HUES6 (cell line): Measurements from ENCODE around the gene KRTAP23-1.

Experiments used
- H3K27ac ChIP-seq: 2 replicates; pipeline ENCODE4 v1.7.0; 2013; ENCODE audit warnings: low read depth, mild to moderate bottlenecking, low read length, inconsistent platforms
- H3K27me3 ChIP-seq: 2 replicates; pipeline ENCODE4 v1.6.1; 2013; ENCODE audit warnings: low read length; ENCODE audit not compliant: control insufficient read depth, insufficient read depth
- H3K36me3 ChIP-seq: 2 replicates; pipeline ENCODE4 v1.6.1; 2013; ENCODE audit warnings: low read length; ENCODE audit not compliant: control insufficient read depth, insufficient read depth
- H3K4me1 ChIP-seq: 2 replicates; pipeline ENCODE4 v1.6.1; 2013; ENCODE audit warnings: low read length; ENCODE audit not compliant: control insufficient read depth, insufficient read depth
- H3K4me3 ChIP-seq: 2 replicates; pipeline ENCODE4 v1.5.1; 2013; ENCODE audit warnings: low read depth, low read length
- H3K9ac ChIP-seq: one replicate; pipeline ENCODE4 v1.6.1; 2013; ENCODE audit warnings: mild to moderate bottlenecking, low read length
- H3K9me3 ChIP-seq: 2 replicates; pipeline ENCODE4 v1.6.1; 2013; ENCODE audit warnings: low read depth, low read length; ENCODE audit not compliant: control insufficient read depth, insufficient read depth

KRTAP23-1 gene, protein sequence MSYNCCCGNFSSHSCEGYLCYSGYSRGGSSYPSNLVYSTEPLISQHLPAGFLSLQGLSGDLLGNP

DNA sequence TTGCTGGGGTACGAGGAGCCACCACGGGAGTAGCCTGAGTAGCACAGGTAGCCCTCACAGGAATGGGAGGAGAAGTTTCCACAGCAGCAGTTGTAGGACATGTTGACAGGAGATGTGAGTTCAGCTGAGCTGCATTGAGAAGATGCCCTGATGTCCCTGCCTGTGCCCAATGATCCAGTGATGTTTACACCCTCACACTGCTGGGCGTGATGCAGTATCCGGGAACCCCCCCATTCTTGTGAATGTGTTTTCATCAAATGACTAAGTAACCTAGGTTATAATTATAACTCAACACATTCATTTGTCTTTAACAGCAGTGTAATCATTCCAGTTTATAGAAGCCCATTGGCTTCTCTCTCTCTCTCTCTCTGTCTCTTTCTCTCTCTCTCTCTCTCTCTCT is at the start of gene KRTAP23-1:
TSS of gene KRTAP23-1 (minus strand) at position 101 of the 400 bp plus-strand sequence. CDS start at position 101, 0 bp downstream.
- H3K9me3 ChIP-seq = no peaks in the 10 kb centered on the region
- peaks cover 8% of the 10 kb centered on the region for H3K4me1 ChIP-seq
- no peaks in the 10 kb centered on the region for H3K36me3 ChIP-seq
- no peaks in the 10 kb centered on the region for H3K27me3 ChIP-seq
- H3K9ac ChIP-seq = no peak within 1 kb of the TSS
- H3K4me3 ChIP-seq = no peak within 1 kb of the TSS
- H3K27ac ChIP-seq = no peak within 1 kb of the TSS

DNA sequence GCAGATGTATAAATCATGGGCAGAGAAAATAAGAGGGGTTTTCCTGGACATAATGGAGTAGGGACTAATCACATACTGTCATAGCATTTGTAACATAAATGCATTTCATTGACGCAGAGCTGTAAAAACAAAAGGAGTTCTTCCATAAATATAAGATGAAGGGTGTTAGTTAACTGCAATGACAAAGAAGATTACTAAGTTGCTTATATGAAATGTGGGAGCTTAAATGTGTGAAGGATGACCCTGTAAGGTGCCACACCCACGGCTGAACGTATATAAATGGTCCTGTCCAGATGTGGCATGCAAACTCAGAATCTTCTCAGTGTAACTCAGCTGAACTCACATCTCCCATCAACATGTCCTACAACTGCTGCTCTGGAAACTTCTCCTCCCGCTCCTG is 47.3 kb upstream of the KRTAP23-1 start, which contains the start of gene KRTAP13-1:
TSS of gene KRTAP13-1 (plus strand) at position 301 of the 400 bp plus-strand sequence. CDS start at position 357, 56 bp downstream.
- Histone ChIP-seq H3K4me1 (no peaks in the 10 kb centered on the region), H3K27ac (no peak within 1 kb of the TSS), H3K27me3 (no peaks in the 10 kb centered on the region), H3K4me3 (no peak within 1 kb of the TSS), H3K9me3 (no peaks in the 10 kb centered on the region), H3K36me3 (no peaks in the 10 kb centered on the region), H3K9ac (no peak within 1 kb of the TSS)

GRCh38 chr21:30391492-30392025 is 43.2 kb upstream of the KRTAP23-1 start:
- H3K27me3 ChIP-seq = no peaks in the 10 kb centered on the region
- H3K27ac ChIP-seq = no peak overlapping the region
- no peak overlapping the region for H3K9ac ChIP-seq
- no peaks in the 10 kb centered on the region for H3K4me1 ChIP-seq
- H3K4me3 ChIP-seq = no peak overlapping the region
- H3K36me3 ChIP-seq = no peaks in the 10 kb centered on the region
- H3K9me3 ChIP-seq = peaks cover 4% of the 10 kb centered on the region; the same call in 1 of the 2 replicates

DNA sequence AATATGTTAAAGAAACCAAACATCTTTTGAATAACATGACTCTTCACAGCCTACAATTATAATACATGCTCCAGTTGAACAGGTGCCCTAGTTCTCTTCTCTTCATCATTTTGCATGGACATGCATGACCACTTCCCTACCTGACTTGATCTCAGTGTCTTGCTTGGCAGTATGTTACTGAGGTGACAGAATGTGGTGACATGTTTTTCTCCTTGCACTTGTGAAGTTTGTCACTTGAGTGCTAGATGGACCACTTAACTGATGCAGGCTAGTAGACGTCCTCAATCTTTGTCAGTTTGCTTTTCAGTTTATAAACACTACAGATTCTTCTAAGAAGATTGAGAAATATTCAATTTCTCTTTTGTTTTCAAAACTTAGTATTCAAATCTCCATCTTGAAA is 33.8 kb upstream of the KRTAP23-1 start:
- no peaks in the 10 kb centered on the region for H3K4me1 ChIP-seq
- H3K9me3 ChIP-seq = 0 out of 2 replicates have a peak, but pooled peaks cover 8% of the 10 kb centered on the region
- no peak overlapping the region for H3K4me3 ChIP-seq
- H3K27me3 ChIP-seq = no peaks in the 10 kb centered on the region
- H3K36me3 ChIP-seq = no peaks in the 10 kb centered on the region
- no peak overlapping the region for H3K9ac ChIP-seq
- H3K27ac ChIP-seq = no peak overlapping the region

DNA sequence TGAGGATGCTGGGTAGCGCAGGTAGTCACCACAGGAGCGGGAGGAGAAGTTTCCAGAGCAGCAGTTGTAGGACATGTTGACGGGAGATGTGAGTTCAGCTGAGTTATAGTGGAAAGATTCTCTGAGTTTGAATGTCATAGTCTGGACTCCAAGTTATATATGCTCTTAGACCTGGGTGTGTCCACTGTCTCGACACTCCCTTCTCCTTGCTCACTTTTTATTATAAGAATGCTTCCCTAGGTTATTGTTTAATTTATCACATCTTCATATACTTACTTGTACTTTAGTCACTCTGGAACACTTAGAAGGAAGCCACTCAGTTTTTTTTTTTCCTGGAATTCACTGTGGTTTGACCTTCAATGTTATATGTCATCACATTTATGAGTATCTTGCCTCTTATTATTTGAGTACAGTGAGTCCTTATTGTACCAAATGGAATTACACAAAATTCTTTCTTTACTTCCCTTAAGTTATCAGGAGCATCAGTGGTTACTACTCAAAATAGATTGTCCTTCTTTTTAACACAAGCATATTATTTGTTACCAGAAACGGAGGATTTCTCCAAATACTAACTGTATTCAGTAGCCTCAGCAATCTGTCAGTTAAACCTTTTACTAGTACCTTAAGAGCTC is 23.8 kb upstream of the KRTAP23-1 start, which contains the start of gene KRTAP13-2:
TSS of gene KRTAP13-2 (minus strand) at position 133 of the 632 bp plus-strand sequence. CDS start at position 75, 58 bp downstream.
- H3K27me3 ChIP-seq = no peaks in the 10 kb centered on the region
- no peak within 1 kb of the TSS for H3K4me3 ChIP-seq
- H3K9ac ChIP-seq = no peak within 1 kb of the TSS
- no peaks in the 10 kb centered on the region for H3K4me1 ChIP-seq
- no peaks in the 10 kb centered on the region for H3K9me3 ChIP-seq
- no peak within 1 kb of the TSS for H3K27ac ChIP-seq
- H3K36me3 ChIP-seq = no peaks in the 10 kb centered on the region

DNA sequence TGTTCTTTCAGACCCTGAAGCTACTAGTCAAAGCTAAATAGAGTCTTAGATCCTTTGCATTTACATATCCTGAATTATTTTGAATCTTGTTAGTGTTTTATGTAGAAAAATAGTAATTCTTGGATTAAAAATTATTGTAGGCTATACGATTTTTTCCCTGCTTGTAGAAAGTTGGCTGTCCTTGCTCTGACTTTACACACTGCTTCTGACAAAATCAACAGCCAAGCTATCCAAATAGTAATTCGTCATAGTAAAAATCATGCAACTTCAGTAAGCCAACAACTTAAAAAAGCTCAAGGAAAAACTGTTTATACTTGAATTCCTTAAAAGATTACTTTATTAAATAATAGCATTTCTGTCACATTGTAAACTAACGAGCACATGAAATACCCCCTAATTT is 7.5 kb upstream of the KRTAP23-1 start:
- Histone ChIP-seq H3K4me3 (no peak overlapping the region), H3K36me3 (no peaks in the 10 kb centered on the region), H3K4me1 (no peaks in the 10 kb centered on the region), H3K27me3 (no peaks in the 10 kb centered on the region; the same call in 1 of the 2 replicates), H3K27ac (no peak overlapping the region), H3K9ac (no peak overlapping the region), H3K9me3 (no peaks in the 10 kb centered on the region)

GRCh38 chr21:30354308-30355005 is 6.1 kb upstream of the KRTAP23-1 start:
- H3K9ac ChIP-seq = no peak overlapping the region
- H3K36me3 ChIP-seq = no peaks in the 10 kb centered on the region
- H3K27ac ChIP-seq = no peak overlapping the region
- H3K4me3 ChIP-seq = no peak overlapping the region
- H3K4me1 ChIP-seq = peaks cover 6% of the 10 kb centered on the region
- H3K9me3 ChIP-seq = no peaks in the 10 kb centered on the region
- H3K27me3 ChIP-seq = no peaks in the 10 kb centered on the region; the same call in 1 of the 2 replicates

- H3K27ac ChIP-seq = no peak overlapping the region
- H3K36me3 ChIP-seq = no peaks in the 10 kb centered on the region
- no peak overlapping the region for H3K9ac ChIP-seq
- H3K4me1 ChIP-seq = peaks cover 8% of the 10 kb centered on the region
- no peaks in the 10 kb centered on the region for H3K9me3 ChIP-seq
- H3K4me3 ChIP-seq = no peak overlapping the region
- H3K27me3 ChIP-seq = no peaks in the 10 kb centered on the region; the same call in 1 of the 2 replicates
These were observed 3.1 kb upstream of the KRTAP23-1 start for GRCh38 chr21:30351534-30351933.

GRCh38 chr21:30349572-30349971 is 1.2 kb upstream of the KRTAP23-1 start:
- Histone ChIP-seq H3K9me3 (no peaks in the 10 kb centered on the region), H3K4me3 (no peak overlapping the region), H3K36me3 (no peaks in the 10 kb centered on the region), H3K4me1 (peaks cover 8% of the 10 kb centered on the region), H3K9ac (no peak overlapping the region), H3K27ac (no peak overlapping the region), H3K27me3 (no peaks in the 10 kb centered on the region)

DNA sequence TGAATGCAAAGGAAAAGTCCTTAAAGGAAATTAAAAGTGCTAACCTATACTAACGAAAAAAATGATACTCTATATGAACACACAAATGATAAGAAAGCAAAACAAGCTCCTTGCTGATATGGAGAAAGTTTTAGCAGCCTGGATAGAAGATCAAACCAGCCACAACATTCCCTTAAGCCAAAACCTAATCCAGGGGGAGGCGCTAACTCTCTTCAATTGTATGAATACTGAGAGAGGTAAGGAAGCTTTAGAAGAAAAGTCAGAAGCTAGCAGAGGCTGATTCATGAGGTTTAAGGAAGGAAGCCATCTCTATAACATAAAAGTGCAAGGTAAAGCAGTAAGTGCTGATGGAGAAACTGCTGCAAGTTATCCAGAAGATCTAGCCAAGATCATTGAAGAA is 3.4 kb downstream of the KRTAP23-1 start:
- Histone ChIP-seq H3K4me3 (no peak overlapping the region), H3K9ac (no peak overlapping the region), H3K9me3 (no peaks in the 10 kb centered on the region), H3K27me3 (no peaks in the 10 kb centered on the region), H3K4me1 (peaks cover 6% of the 10 kb centered on the region), H3K36me3 (no peaks in the 10 kb centered on the region), H3K27ac (no peak overlapping the region)
